CD14-positive monocyte (primary cell): ENCODE results near the gene AANAT. TPM values are rescaled to one million over a fixed set of nuclear protein-coding genes. Genes with fewer than 3 reads are reported as not detected.
A peak's percentile ranks its signal among the peaks of the same experiment; 100 is the strongest.
"Not testable (repeated sequence)": the region's sequence is repeated elsewhere in the genome, so short reads cannot be mapped to it uniquely, and the experiment has no call there.

Source experiments
- DNase-seq, 3 donors: peaks; one replicate each; pipeline ENCODE4 v3.0.0-alpha.2; 2011 to 2022
- H2AFZ ChIP-seq: 2 replicates; pipeline ENCODE4 v1.6.0; 2012; ENCODE audit warnings: mild to moderate bottlenecking, low read depth, low read length, inconsistent platforms; ENCODE audit not compliant: insufficient read depth, poor library complexity, severe bottlenecking
- H3K27ac ChIP-seq, 2 donors: 1 replicate in 1 of 2; 2 replicates in 1 of 2; pipeline ENCODE4 v1.5.1; 2012 to 2013; ENCODE audit warnings: low read length in 2 of 2, control low read depth in 1 of 2, inconsistent platforms in 1 of 2, low read depth in 1 of 2, mild to moderate bottlenecking in 1 of 2
- H3K27me3 ChIP-seq, 2 donors: one replicate each; pipeline versions ENCODE4 v1.6.0 to v1.6.1; 2011 to 2013; ENCODE audit warnings: low read length in 2 of 2; ENCODE audit not compliant: control insufficient read depth in 2 of 2, insufficient read depth in 2 of 2
- H3K36me3 ChIP-seq, 2 donors: replicated peaks in 1 of 2; 1 replicate in 1 of 2; 2 replicates in 1 of 2; pipeline versions ENCODE4 v1.5.1 to v1.6.1; 2012 to 2013; ENCODE audit warnings: low read length in 2 of 2, control low read depth in 1 of 2, inconsistent platforms in 1 of 2, mild to moderate bottlenecking in 1 of 2; ENCODE audit not compliant: insufficient read depth in 2 of 2, control insufficient read depth in 1 of 2
- H3K4me1 ChIP-seq, 2 donors: 1 replicate in 1 of 2; 2 replicates in 1 of 2; pipeline versions ENCODE4 v1.5.1 to v1.6.1; 2012 to 2013; ENCODE audit warnings: low read length in 2 of 2, control low read depth in 1 of 2, inconsistent platforms in 1 of 2, mild to moderate bottlenecking in 1 of 2, moderate library complexity in 1 of 2; ENCODE audit not compliant: insufficient read depth in 2 of 2, control insufficient read depth in 1 of 2
- H3K4me2 ChIP-seq: replicated peaks from 2 replicates; pipeline ENCODE3; 2012; ENCODE audit warnings: low read length, moderate library complexity, mild to moderate bottlenecking; ENCODE audit not compliant: poor library complexity, severe bottlenecking; ENCODE audit errors: extremely low read depth
- H3K4me3 ChIP-seq, 3 experiments: fragments of 200-600 bp in 1 of 3; sonication (generic) in 1 of 3; replicated peaks in 1 of 3; 1 replicate in 2 of 3; 2 replicates in 1 of 3; pipeline ENCODE4 v1.5.1; 2011 to 2013; ENCODE audit warnings: low read length in 3 of 3, mild to moderate bottlenecking in 3 of 3, control low read depth in 2 of 3, low read depth in 2 of 3, inconsistent platforms in 1 of 3, moderate library complexity in 1 of 3
- H3K79me2 ChIP-seq: 2 replicates; pipeline ENCODE4 v1.6.0; 2012; ENCODE audit warnings: mild to moderate bottlenecking, control low read depth, inconsistent platforms, low read length, moderate library complexity; ENCODE audit not compliant: insufficient read depth
- H3K9ac ChIP-seq: 2 replicates; pipeline ENCODE4 v1.6.0; 2017; ENCODE audit warnings: low read length, mild to moderate bottlenecking; ENCODE audit not compliant: insufficient read depth, poor library complexity, severe bottlenecking
- H3K9me3 ChIP-seq, 2 donors: replicated peaks in 1 of 2; 1 replicate in 1 of 2; 2 replicates in 1 of 2; pipeline versions ENCODE4 v1.5.1 to v1.6.1; 2012 to 2013; ENCODE audit warnings: low read length in 2 of 2, control low read depth in 1 of 2; ENCODE audit not compliant: control insufficient read depth in 1 of 2, insufficient read depth in 1 of 2
- H4K20me1 ChIP-seq: 2 replicates; pipeline ENCODE4 v1.6.0; 2012; ENCODE audit warnings: mild to moderate bottlenecking, low read length, control low read depth, moderate library complexity; ENCODE audit not compliant: insufficient read depth
- H3K27ac Mint-ChIP-seq, 7 donors: one replicate each; pipeline ENCODE4 v1.8.0; 2020; ENCODE audit warnings: mild to moderate bottlenecking in 7 of 7, mixed read lengths in 7 of 7, moderate library complexity in 6 of 7, inconsistent platforms in 2 of 7
- H3K27me3 Mint-ChIP-seq, 3 donors: one replicate each; pipeline ENCODE4 v1.8.0; 2021 to 2022; ENCODE audit warnings: low read depth in 3 of 3, mild to moderate bottlenecking in 3 of 3, mixed read lengths in 3 of 3, moderate library complexity in 3 of 3, inconsistent platforms in 1 of 3
- H3K36me3 Mint-ChIP-seq, 2 donors: one replicate each; pipeline ENCODE4 v1.8.0; 2020; ENCODE audit warnings: mixed read lengths in 2 of 2, inconsistent platforms in 1 of 2, mild to moderate bottlenecking in 1 of 2
- H3K4me1 Mint-ChIP-seq: one replicate; pipeline ENCODE4 v1.8.0; 2020; ENCODE audit warnings: mild to moderate bottlenecking, mixed read lengths
- H3K4me3 Mint-ChIP-seq, 2 donors: one replicate each; pipeline ENCODE4 v1.8.0; 2020; ENCODE audit warnings: mild to moderate bottlenecking in 2 of 2, mixed read lengths in 2 of 2, moderate library complexity in 1 of 2
- H3K9me3 Mint-ChIP-seq, 7 donors: one replicate each; pipeline ENCODE4 v1.8.0; 2020 to 2022; ENCODE audit warnings: mixed read lengths in 7 of 7, mild to moderate bottlenecking in 6 of 7, moderate library complexity in 6 of 7, inconsistent platforms in 2 of 7
- WGBS: methylation state at CpG from one replicate; pipeline ENCODE4 v1.1.5; 2013; ENCODE audit warnings: missing lambda C conversion rate; ENCODE audit not compliant: insufficient coverage; 5-methylcytosine and 5-hydroxymethylcytosine counted together
- intact Hi-C, 2 donors: fragments of 100-400 bp; cut with micrococcal nuclease; formaldehyde crosslinking; loops; one replicate each; pipeline versions ENCODE4 v1.15.0 to v1.15.1; 2023
- polyA plus RNA-seq, 3 donors: library from polyadenylated mRNA; depleted of rRNA in 1 of 3; unstranded in 2 of 3; stranded (reverse) in 1 of 3; fragments of 300-500 nt in 2 of 3; fragments of >200 nt in 1 of 3; fragmentation: Illumina TruSeq in 2 of 3; gene quantifications; 1 replicate in 2 of 3; 2 replicates in 1 of 3; pipeline ENCODE4 v1.2.3, GENCODE V29; 2012 to 2021
- TF ChIP-seq, protein P1 (sequence below): fragments of 200-600 bp; IDR thresholded peaks from one replicate; pipeline ENCODE4 v1.8.0; 2022; ENCODE audit warnings: antibody characterized with exemption, mild to moderate bottlenecking

Gene AANAT
- polyA plus RNA-seq, 3 donors, result not detected

DNA sequence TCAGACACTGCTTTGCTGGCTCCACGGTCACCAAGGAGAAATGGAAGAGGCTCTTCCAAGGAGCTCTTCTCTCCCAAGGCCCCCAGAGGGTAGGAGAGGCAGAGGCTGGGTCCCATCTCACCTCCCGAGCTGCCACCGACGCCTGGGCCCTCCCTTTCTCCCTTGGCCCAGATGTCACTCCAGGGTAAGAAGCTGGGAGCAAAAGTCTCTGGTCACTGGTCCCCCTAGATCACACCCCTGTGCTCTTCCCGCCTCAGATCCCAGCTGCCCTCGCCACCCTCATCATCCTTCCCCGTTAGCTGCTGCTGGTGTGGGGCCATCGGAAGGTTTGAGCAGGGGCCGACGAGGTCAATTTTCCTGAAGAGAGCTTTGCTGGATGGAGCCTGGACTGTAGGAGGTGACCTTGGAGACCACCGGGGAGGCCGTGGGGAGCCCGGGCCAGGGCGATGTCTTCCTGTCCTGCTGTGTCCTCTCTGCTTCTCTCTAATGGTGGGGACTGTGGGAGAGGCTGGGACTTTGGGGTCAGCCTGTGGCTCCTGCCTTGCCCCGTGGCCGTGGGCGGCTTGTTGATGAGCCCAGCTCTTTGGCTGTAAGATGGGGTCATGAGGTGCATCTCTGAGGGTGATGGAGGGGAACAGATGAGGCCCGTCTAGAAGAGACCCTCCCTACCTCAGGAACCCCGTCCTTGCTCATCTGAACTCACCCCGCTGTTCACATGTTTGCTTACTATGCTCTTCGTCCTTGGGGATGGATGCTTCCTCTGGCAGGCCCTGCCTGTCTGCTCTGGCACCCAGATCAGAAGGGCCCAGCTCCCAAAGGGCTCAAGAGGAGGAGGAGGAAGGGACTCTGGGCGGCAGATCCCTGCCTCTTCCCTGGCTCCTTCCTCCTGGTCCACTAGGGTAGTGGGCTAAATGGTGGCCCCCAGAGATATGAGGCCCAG, 45.2 kb downstream of the AANAT start:
- Mint-ChIP-seq H3K9me3 (peaks cover 0 to 8% (median 0%) of the 10 kb centered on the region in 7 donors), H3K27ac (peak overlapping the region in 6 of 7 donors; percentile 68 to 89 (median 71)), H3K27me3 (peaks cover 4 to 14% (median 7%) of the 10 kb centered on the region in 3 donors), H3K4me3 (no peak overlapping the region), H3K36me3 (peaks cover 0 to 1% of the 10 kb centered on the region in 2 donors), H3K4me1 (peaks cover 55% of the 10 kb centered on the region)
- TF ChIP-seq, protein P1, sequence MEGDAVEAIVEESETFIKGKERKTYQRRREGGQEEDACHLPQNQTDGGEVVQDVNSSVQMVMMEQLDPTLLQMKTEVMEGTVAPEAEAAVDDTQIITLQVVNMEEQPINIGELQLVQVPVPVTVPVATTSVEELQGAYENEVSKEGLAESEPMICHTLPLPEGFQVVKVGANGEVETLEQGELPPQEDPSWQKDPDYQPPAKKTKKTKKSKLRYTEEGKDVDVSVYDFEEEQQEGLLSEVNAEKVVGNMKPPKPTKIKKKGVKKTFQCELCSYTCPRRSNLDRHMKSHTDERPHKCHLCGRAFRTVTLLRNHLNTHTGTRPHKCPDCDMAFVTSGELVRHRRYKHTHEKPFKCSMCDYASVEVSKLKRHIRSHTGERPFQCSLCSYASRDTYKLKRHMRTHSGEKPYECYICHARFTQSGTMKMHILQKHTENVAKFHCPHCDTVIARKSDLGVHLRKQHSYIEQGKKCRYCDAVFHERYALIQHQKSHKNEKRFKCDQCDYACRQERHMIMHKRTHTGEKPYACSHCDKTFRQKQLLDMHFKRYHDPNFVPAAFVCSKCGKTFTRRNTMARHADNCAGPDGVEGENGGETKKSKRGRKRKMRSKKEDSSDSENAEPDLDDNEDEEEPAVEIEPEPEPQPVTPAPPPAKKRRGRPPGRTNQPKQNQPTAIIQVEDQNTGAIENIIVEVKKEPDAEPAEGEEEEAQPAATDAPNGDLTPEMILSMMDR, result no peak
- WGBS, result 93% methylated on average over 11 of the region's 22 CpGs
- H4K20me1 ChIP-seq, result no peaks in the 10 kb centered on the region
- no peak overlapping the region for H3K9ac ChIP-seq
- H3K27ac ChIP-seq, result peak overlapping the region; percentile 61 to 67
- H3K4me1 ChIP-seq, result peaks cover 41 to 47% of the 10 kb centered on the region in 2 donors
- H3K4me2 ChIP-seq, result peak overlapping the region; percentile 14
- H3K9me3 ChIP-seq, result no peaks in the 10 kb centered on the region
- H3K79me2 ChIP-seq, result no peaks in the 10 kb centered on the region
- intact Hi-C loops, result no loop called here
- H2AFZ ChIP-seq, result no peak overlapping the region
- no peaks in the 10 kb centered on the region for H3K36me3 ChIP-seq
- peak overlapping the region in 1 of 3 experiments; percentile 18 for H3K4me3 ChIP-seq
- no peak for DNase-seq
- no peaks in the 10 kb centered on the region for H3K27me3 ChIP-seq

DNA sequence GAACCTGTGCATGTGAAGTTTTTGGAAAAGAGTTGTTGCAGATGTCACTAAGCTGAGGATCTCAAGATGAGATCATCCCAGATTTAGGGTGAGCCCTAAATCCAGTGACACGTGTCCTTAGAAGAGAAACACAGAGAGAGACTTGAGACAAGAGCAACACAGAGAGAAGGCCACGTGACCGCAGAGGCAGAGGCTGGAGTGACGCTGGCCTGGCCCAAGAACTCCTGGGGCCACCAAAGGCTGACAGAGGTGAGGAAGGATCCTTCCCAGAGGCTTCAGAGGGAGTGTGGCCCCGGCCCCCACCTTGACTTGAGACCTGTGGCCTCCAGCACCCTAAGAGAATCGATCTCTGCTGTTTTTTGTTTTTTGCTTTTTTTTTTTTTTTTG, 45.9 kb downstream of the AANAT start:
- H3K27ac ChIP-seq, result no peak overlapping the region
- H3K4me1 Mint-ChIP-seq, result peaks cover 55% of the 10 kb centered on the region

DNA sequence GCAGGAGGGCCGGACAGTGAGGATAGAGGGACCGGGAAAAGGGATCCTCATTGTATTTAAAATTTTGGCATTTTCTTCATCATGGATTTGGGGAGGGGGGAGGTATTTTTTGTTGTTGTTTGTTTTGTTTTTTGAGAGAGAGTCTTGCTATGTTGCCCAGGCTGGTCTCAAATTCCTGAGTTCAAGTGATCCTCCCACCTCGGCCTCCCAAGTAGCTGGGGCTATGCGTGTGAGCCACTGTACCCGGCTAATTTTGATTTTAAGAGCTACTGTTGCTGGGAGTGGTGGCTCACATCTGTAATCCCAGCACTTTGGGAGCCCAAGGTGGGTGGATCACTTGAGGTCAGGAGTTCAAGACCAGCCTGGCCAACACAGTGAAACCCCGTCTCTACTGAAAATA, 47.0 kb downstream of the AANAT start:
- H3K4me2 ChIP-seq, H2AFZ ChIP-seq, H3K9me3 ChIP-seq, H3K36me3 ChIP-seq, intact Hi-C loops, H3K27me3 Mint-ChIP-seq, H3K27ac ChIP-seq, H4K20me1 ChIP-seq, H3K27me3 ChIP-seq, H3K9me3 Mint-ChIP-seq, H3K79me2 ChIP-seq, H3K4me3 ChIP-seq, DNase-seq, H3K36me3 Mint-ChIP-seq, H3K9ac ChIP-seq: not testable (repeated sequence)
- H3K4me1 ChIP-seq, result peaks cover 41 to 47% of the 10 kb centered on the region in 2 donors
- peaks cover 55% of the 10 kb centered on the region for H3K4me1 Mint-ChIP-seq
- 100% methylated on average over 3 of the region's 6 CpGs for WGBS
- H3K27ac Mint-ChIP-seq, result peak overlapping the region in 6 of 7 donors; percentile 3 to 99 (median 62)
- H3K4me3 Mint-ChIP-seq, result peak overlapping the region in 1 of 2 donors; percentile 67

More for the DNA sequence above, 45.9 kb downstream of the AANAT start:
- Histone ChIP-seq H3K36me3 (no peaks in the 10 kb centered on the region), H3K4me3 (no peak overlapping the region), H3K27me3 (no peaks in the 10 kb centered on the region), H3K4me2 (no peak overlapping the region), H4K20me1 (no peaks in the 10 kb centered on the region), H3K4me1 (peaks cover 41 to 47% of the 10 kb centered on the region in 2 donors), H3K9ac (no peak overlapping the region), H3K9me3 (no peaks in the 10 kb centered on the region), H2AFZ (no peak overlapping the region), H3K79me2 (no peaks in the 10 kb centered on the region)
- peak overlapping the region in 4 of 7 donors; percentile 32 to 72 (median 70) for H3K27ac Mint-ChIP-seq
- WGBS, result 67% methylated on average over 4 of the region's 6 CpGs
- peaks cover 0 to 1% of the 10 kb centered on the region in 2 donors for H3K36me3 Mint-ChIP-seq
- TF ChIP-seq, protein P1, result no peak
- H3K4me3 Mint-ChIP-seq, result no peak overlapping the region
- DNase-seq, result no peak
- H3K27me3 Mint-ChIP-seq, result peaks cover 3 to 13% (median 3%) of the 10 kb centered on the region in 3 donors
- intact Hi-C loops, result no loop called here
- peaks cover 0 to 8% (median 0%) of the 10 kb centered on the region in 7 donors for H3K9me3 Mint-ChIP-seq
